Gastroesophageal sphincter (tissue), 4 donors: ENCODE results near the gene AEBP1. TPM values are rescaled to one million over a fixed set of nuclear protein-coding genes. Genes with fewer than 3 reads are reported as not detected.
A peak's percentile ranks its signal among the peaks of the same experiment; 100 is the strongest.

ENCODE experiments used
- ATAC-seq: fragments of 150-250 bp; one replicate; pipeline ENCODE4 v1.9.1; 2016; ENCODE audit warnings: mild to moderate bottlenecking, moderate library complexity
- H3K27ac ChIP-seq, 4 donors: fragments of 200-600 bp; sonication (generic) in 3 of 4; 1 replicate in 3 of 4; 2 replicates in 1 of 4; pipeline ENCODE4 v1.5.1; 2016 to 2019
- H3K27me3 ChIP-seq: fragments of 200-600 bp; sonication (generic); one replicate; pipeline ENCODE4 v1.5.1; 2019
- H3K36me3 ChIP-seq, 2 donors: fragments of 200-600 bp; sonication (generic); one replicate each; pipeline ENCODE4 v1.5.1; 2019; ENCODE audit warnings: control low read depth in 1 of 2
- H3K4me1 ChIP-seq, 3 donors: fragments of 200-600 bp; sonication (generic); 1 replicate in 2 of 3; 2 replicates in 1 of 3; pipeline ENCODE4 v1.5.1; 2016 to 2019; ENCODE audit warnings: control low read depth in 2 of 3
- H3K4me3 ChIP-seq, 2 donors: fragments of 200-600 bp; sonication (generic); one replicate each; pipeline ENCODE4 v1.5.1; 2019; ENCODE audit warnings: mild to moderate bottlenecking in 1 of 2, moderate library complexity in 1 of 2
- H3K9me3 ChIP-seq, 3 donors: fragments of 200-600 bp; sonication (generic); one replicate each; pipeline ENCODE4 v1.5.1; 2017 to 2019; ENCODE audit warnings: control low read depth in 2 of 3
- CTCF ChIP-seq, 4 experiments: fragments of 200-600 bp in 2 of 4; fragments of 450-650 bp in 2 of 4; sonication (generic) in 1 of 4; IDR thresholded peaks; one replicate each; pipeline ENCODE4 v1.5.1; 2017 to 2019; ENCODE audit warnings: antibody characterized with exemption in 4 of 4, mild to moderate bottlenecking in 2 of 4, moderate library complexity in 2 of 4
- EP300 ChIP-seq: sonication (generic); formaldehyde crosslinking; IDR thresholded peaks from one replicate; pipeline ENCODE4 v1.6.1; 2017; ENCODE audit warnings: antibody characterized with exemption, mild to moderate bottlenecking
- POLR2A ChIP-seq, 2 donors: fragments of 450-650 bp; IDR thresholded peaks; one replicate each; pipeline ENCODE4 v1.6.1; 2017; ENCODE audit warnings: antibody characterized with exemption in 2 of 2, mild to moderate bottlenecking in 2 of 2, moderate library complexity in 1 of 2
- POLR2AphosphoS5 ChIP-seq: sonication (generic); formaldehyde crosslinking; IDR thresholded peaks from one replicate; pipeline ENCODE4 v1.6.1; 2017; ENCODE audit warnings: antibody characterized with exemption
- WGBS, 2 donors: methylation state at CpG; one replicate each; pipeline ENCODE4 v1.1.5; 2018; ENCODE audit warnings: low coverage in 1 of 2; 5-methylcytosine and 5-hydroxymethylcytosine counted together
- total RNA-seq, 4 donors: library from RNA; depleted of rRNA; stranded (reverse); fragments of >200 nt; gene quantifications; one replicate each; pipeline ENCODE4 v1.1.0, GENCODE V29; 2016

The AEBP1 gene
- total RNA-seq, 4 donors from 2014 or later = 101 to 248 (median 171) TPM

DNA sequence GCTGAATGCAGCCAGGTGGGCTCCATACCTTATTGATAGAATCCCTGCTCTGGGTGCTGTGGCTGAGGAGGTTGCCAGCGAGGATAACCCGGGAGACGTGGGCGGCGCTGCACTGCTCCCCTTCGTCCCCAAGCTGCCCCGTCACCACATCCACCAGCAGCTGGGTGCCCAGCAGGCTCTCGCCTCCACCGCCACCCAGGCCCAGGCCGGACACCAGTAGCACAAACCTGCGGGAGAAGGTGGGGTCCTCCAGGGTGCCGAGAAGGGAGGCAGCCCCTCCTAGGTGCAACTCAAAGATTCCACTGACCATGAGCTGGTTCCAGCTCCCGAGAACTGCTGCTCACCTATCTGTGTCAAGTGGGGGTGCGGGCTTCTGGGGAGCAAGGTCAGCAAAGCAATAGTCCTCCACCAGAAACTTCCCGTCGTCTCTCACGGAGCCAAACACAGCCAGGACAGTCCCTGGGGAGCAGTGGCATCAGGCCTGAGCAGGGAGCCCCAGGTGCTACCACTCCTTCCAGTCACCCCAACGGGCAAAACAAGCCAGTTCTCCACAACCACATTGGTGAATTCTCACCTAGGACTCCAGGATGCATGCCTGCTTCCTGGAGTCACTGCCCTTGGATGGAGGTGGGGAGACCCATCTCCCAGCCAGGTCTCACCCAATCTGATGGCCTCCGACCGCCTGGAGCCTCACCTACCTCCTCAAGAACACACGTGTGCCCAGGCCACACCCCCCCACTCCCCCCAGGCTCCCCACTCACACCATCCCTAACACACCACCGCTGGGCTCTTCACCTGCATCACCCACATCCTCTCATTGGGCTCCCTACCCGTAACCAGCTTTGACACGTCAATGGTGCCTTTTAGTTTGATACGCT, 12.9 kb downstream of the AEBP1 start:
- 80 to 96% methylated on average over 3 to 4 of the region's 25 CpGs for WGBS, 2 donors
- TF ChIP-seq POLR2AphosphoS5 (no peak), POLR2A (IDR thresholded peaks at IDR 0.05) (no peak), EP300 (no peak), CTCF (IDR thresholded peaks at IDR 0.05) (no peak)
- Histone ChIP-seq H3K27me3 (no peaks in the 10 kb centered on the region), H3K36me3 (peaks cover 0 to 97% of the 10 kb centered on the region in 2 donors), H3K4me3 (no peak overlapping the region), H3K27ac (no peak overlapping the region), H3K4me1 (peaks cover 0 to 60% (median 4%) of the 10 kb centered on the region in 3 donors), H3K9me3 (no peaks in the 10 kb centered on the region)
- no peak for ATAC-seq

DNA sequence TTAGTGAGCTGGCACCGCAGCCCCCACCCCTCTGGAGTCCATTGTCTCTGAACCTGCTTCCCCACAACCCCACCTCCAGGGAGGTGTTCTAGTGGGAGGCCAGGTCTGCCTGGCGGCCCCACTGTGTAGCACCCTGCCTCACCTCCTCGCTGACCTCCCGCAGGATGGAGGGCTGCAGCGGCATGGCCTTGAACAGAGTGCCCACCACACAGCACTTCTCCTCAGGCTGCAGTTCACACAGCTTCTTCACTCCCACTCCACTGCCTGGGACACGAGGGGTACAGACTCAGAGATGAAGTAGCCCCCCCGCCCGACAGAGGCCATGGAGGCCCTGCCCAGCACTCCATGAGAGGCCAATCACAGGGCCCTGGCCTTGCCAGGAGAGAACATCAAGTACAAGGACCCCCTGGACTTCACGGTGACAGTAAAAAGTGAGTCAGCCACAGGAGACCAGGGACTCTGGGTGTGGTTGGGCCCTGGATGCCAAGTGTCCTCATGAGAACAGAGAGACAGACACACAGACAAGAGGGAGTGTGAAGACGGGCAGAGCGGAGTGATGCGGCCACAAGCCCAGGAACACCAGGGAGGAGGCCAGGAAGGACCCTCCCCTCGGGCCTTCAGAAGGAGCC, 13.8 kb downstream of the AEBP1 start:
- WGBS, 2 donors = 80 to 95% methylated on average over 3 of the region's 13 CpGs

GRCh38 chr7:44119829-44120380, 15.8 kb downstream of the AEBP1 start:
- no peak for ATAC-seq
- peaks cover 5 to 60% (median 13%) of the 10 kb centered on the region in 3 donors for H3K4me1 ChIP-seq
- WGBS, 2 donors = 85% methylated on average over 2 of the region's 8 CpGs; no CpG with 5 or more reads in 1 of the 2 donors

More for the DNA sequence above, 13.8 kb downstream of the AEBP1 start:
- no peak overlapping the region for H3K27ac ChIP-seq
- no peaks in the 10 kb centered on the region for H3K9me3 ChIP-seq
- no peak for ATAC-seq
- H3K27me3 ChIP-seq = no peaks in the 10 kb centered on the region
- TF ChIP-seq EP300 = no peak
- no peak for TF ChIP-seq POLR2AphosphoS5
- no peak for TF ChIP-seq CTCF (IDR thresholded peaks at IDR 0.05)
- no peak for TF ChIP-seq POLR2A (IDR thresholded peaks at IDR 0.05)
- peaks cover 0 to 88% of the 10 kb centered on the region in 2 donors for H3K36me3 ChIP-seq
- no peak overlapping the region for H3K4me3 ChIP-seq
- H3K4me1 ChIP-seq = peaks cover 5 to 60% (median 13%) of the 10 kb centered on the region in 3 donors

DNA sequence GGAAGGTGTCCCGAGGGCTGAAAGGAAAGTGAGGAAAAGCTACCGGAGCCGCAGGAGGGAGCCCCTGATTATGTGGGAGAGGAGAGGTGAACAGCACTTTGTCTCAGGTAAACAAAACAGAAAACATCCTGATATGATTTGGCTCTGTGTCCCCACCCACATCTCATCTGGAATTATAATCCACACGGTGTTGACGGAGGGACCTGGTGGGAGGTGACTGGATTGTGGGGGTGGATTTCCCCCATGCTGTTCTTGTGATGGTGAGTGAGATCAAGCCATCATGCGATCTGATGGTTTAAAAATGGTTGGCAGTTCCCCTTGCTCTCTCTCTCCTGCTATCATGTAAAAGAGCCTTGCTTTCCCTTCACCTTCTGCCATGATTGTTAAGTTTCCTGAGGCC, 16.2 kb downstream of the AEBP1 start:
- no peak for ATAC-seq
- Histone ChIP-seq H3K36me3 (peaks cover 0 to 64% of the 10 kb centered on the region in 2 donors), H3K4me3 (no peak overlapping the region), H3K4me1 (peaks cover 5 to 56% (median 13%) of the 10 kb centered on the region in 3 donors), H3K27ac (no peak overlapping the region), H3K27me3 (no peaks in the 10 kb centered on the region), H3K9me3 (no peaks in the 10 kb centered on the region)
- WGBS, 2 donors = 74 to 82% methylated on average over 3 to 4 of the region's 6 CpGs
- TF ChIP-seq CTCF (IDR thresholded peaks at IDR 0.05) = no peak
- no peak for TF ChIP-seq POLR2AphosphoS5
- no peak for TF ChIP-seq POLR2A (IDR thresholded peaks at IDR 0.05)
- TF ChIP-seq EP300 = no peak

More at GRCh38 chr7:44119829-44120380, 15.8 kb downstream of the AEBP1 start:
- Histone ChIP-seq H3K9me3 (no peaks in the 10 kb centered on the region), H3K4me3 (no peak overlapping the region), H3K36me3 (peaks cover 0 to 69% of the 10 kb centered on the region in 2 donors), H3K27me3 (no peaks in the 10 kb centered on the region), H3K27ac (no peak overlapping the region)
- no peak for TF ChIP-seq EP300

GRCh38 chr7:44121761-44122420, 17.7 kb downstream of the AEBP1 start:
- no peak for TF ChIP-seq CTCF (IDR thresholded peaks at IDR 0.05)
- no peak for TF ChIP-seq EP300
- TF ChIP-seq POLR2A (IDR thresholded peaks at IDR 0.05) = no peak
- no peak for TF ChIP-seq POLR2AphosphoS5
- no peaks in the 10 kb centered on the region for H3K27me3 ChIP-seq
- peaks cover 5 to 56% (median 13%) of the 10 kb centered on the region in 3 donors for H3K4me1 ChIP-seq
- ATAC-seq = no peak
- peak overlapping the region in 3 of 4 donors; percentile 92 to 94 (median 93) for H3K27ac ChIP-seq
- H3K4me3 ChIP-seq = no peak overlapping the region
- peaks cover 0 to 49% of the 10 kb centered on the region in 2 donors for H3K36me3 ChIP-seq
- no peaks in the 10 kb centered on the region for H3K9me3 ChIP-seq
- 91 to 100% methylated on average over 1 to 4 of the region's 12 CpGs for WGBS, 2 donors
